Measurements from ENCODE around the gene PRMT2. TPM values are rescaled to one million over a fixed set of nuclear protein-coding genes. Genes with fewer than 3 reads are reported as not detected.

Gene PRMT2
- total RNA-seq, 1 experiment from 2014 or later: 86.4 TPM

GRCh38 chr21:46622226-46622625 is 13.2 kb upstream of the PRMT2 start:
- ChIA-PET POLR2A (ENCODE audit: low non-redundant PET) (no interaction called here), CTCF (no interaction called here)
- TF ChIP-seq EZH2 (IDR thresholded peaks at IDR 0.05; ENCODE audit: borderline replicate concordance, low read depth, low read length, poor library complexity, severe bottlenecking): no peak
- no peak for TF ChIP-seq CTCF (conservative IDR thresholded peaks at IDR 0.05; ENCODE audit: low read depth, low read length)
- intact Hi-C loops (cut with micrococcal nuclease; ENCODE audit: unreplicated experiment): no loop called here
- no TSS peak for BruUV-seq (replicated peaks)
- Histone ChIP-seq H3K27ac (ENCODE audit: low read depth, low read length, poor library complexity, severe bottlenecking) (no peak overlapping the region), H3K4me3 (ENCODE audit: low read depth, low read length, poor library complexity, severe bottlenecking) (no peak overlapping the region), H3K27me3 (replicated peaks; ENCODE audit: insufficient read depth, low read depth, low read length, poor library complexity) (no peaks in the 10 kb centered on the region), H3K36me3 (ENCODE audit: insufficient read depth, low read length, poor library complexity, severe bottlenecking) (no peaks in the 10 kb centered on the region), H3K9me3 (ENCODE audit: low read depth, low read length, poor library complexity, severe bottlenecking) (peaks cover 12% of the 10 kb centered on the region), H3K4me1 (ENCODE audit: insufficient read depth, low read length, poor library complexity, severe bottlenecking) (no peaks in the 10 kb centered on the region)
- no peak for DNase-seq (ENCODE audit: low spot score)

GRCh38 chr21:46624050-46624449 is 11.4 kb upstream of the PRMT2 start:
- no TSS peak for BruUV-seq (replicated peaks)
- CTCF ChIA-PET: no interaction called here
- peaks cover 12% of the 10 kb centered on the region for H3K9me3 ChIP-seq (ENCODE audit: low read depth, low read length, poor library complexity, severe bottlenecking)

GRCh38 chr21:46625759-46626158 is 9.7 kb upstream of the PRMT2 start:
- Histone ChIP-seq H3K9me3 (ENCODE audit: low read depth, low read length, poor library complexity, severe bottlenecking) (peaks cover 12% of the 10 kb centered on the region), H3K4me3 (ENCODE audit: low read depth, low read length, poor library complexity, severe bottlenecking) (no peak overlapping the region), H3K4me1 (ENCODE audit: insufficient read depth, low read length, poor library complexity, severe bottlenecking) (no peaks in the 10 kb centered on the region), H3K36me3 (ENCODE audit: insufficient read depth, low read length, poor library complexity, severe bottlenecking) (no peaks in the 10 kb centered on the region), H3K27me3 (replicated peaks; ENCODE audit: insufficient read depth, low read depth, low read length, poor library complexity) (no peaks in the 10 kb centered on the region), H3K27ac (ENCODE audit: low read depth, low read length, poor library complexity, severe bottlenecking) (no peak overlapping the region)
- BruUV-seq (replicated peaks): no TSS peak
- intact Hi-C loops (cut with micrococcal nuclease; ENCODE audit: unreplicated experiment): no loop called here
- TF ChIP-seq EZH2 (IDR thresholded peaks at IDR 0.05; ENCODE audit: borderline replicate concordance, low read depth, low read length, poor library complexity, severe bottlenecking): no peak
- no peak for TF ChIP-seq CTCF (conservative IDR thresholded peaks at IDR 0.05; ENCODE audit: low read depth, low read length)
- ChIA-PET POLR2A (ENCODE audit: low non-redundant PET) (no interaction called here), CTCF (no interaction called here)
- DNase-seq (ENCODE audit: low spot score): no peak

More at GRCh38 chr21:46624050-46624449, 11.4 kb upstream of the PRMT2 start:
- no peak overlapping the region for H3K27ac ChIP-seq (ENCODE audit: low read depth, low read length, poor library complexity, severe bottlenecking)
- intact Hi-C loops (cut with micrococcal nuclease; ENCODE audit: unreplicated experiment): no loop called here
- H3K4me3 ChIP-seq (ENCODE audit: low read depth, low read length, poor library complexity, severe bottlenecking): no peak overlapping the region
- H3K27me3 ChIP-seq (replicated peaks; ENCODE audit: insufficient read depth, low read depth, low read length, poor library complexity): no peaks in the 10 kb centered on the region
- POLR2A ChIA-PET (ENCODE audit: low non-redundant PET): no interaction called here
- DNase-seq (ENCODE audit: low spot score): no peak
- TF ChIP-seq EZH2 (IDR thresholded peaks at IDR 0.05; ENCODE audit: borderline replicate concordance, low read depth, low read length, poor library complexity, severe bottlenecking): no peak
- TF ChIP-seq CTCF (conservative IDR thresholded peaks at IDR 0.05; ENCODE audit: low read depth, low read length): no peak
- H3K4me1 ChIP-seq (ENCODE audit: insufficient read depth, low read length, poor library complexity, severe bottlenecking): no peaks in the 10 kb centered on the region
- no peaks in the 10 kb centered on the region for H3K36me3 ChIP-seq (ENCODE audit: insufficient read depth, low read length, poor library complexity, severe bottlenecking)
